Measurements from ENCODE around the gene CDKN1C. TPM values are rescaled to one million over a fixed set of nuclear protein-coding genes. Genes with fewer than 3 reads are reported as not detected.
"Not testable (repeated sequence)": the region's sequence is repeated elsewhere in the genome, so short reads cannot be mapped to it uniquely, and the experiment has no call there.

Gene CDKN1C
- total RNA-seq, 4 donors from 2014 or later, result 27.1 to 52.7 (median 31.4) TPM

DNA sequence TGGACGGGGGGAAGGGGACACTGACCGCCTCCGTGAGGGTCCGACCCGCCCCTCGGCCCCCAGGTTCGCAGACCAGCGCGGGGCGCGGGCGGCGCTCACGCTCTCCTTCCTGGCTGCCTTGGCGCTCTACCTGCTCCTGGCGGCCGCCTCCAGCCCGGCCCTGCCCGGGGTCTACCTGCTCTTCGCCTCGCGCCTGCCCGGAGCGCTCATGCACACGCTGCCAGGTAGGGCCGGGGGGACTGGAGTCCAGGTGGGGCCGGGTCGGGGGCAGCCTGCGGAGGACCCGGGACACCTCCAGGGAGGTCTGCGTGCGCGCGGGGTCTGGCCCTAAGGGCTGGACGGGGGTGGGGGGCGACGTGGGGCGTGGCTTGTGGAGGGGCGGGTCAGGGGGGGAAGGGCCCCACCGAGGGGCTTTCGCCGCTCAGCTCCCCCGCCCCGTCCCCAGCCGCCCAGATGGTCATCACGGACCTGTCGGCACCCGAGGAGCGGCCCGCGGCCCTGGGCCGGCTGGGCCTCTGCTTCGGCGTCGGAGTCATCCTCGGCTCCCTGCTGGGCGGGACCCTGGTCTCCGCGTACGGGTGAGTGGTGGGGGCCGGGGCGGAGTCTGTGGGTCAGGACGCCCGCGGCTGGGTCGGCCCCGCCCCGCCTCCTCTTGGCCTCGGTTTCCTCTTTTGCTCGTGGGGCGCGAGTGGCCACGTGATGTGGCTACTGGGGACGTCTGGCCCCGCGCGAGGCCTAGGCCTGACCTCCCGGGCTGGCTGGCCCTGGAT is 23.7 kb upstream of the CDKN1C start:
- no peak for DNase-seq (ENCODE audit: low spot score in 2 of 2)
- 33 to 55% methylated on average over 36 to 40 of the region's 78 CpGs for WGBS, 2 donors
- no peak for TF ChIP-seq POLR2A (IDR thresholded peaks at IDR 0.05)
- TF ChIP-seq, protein P1, sequence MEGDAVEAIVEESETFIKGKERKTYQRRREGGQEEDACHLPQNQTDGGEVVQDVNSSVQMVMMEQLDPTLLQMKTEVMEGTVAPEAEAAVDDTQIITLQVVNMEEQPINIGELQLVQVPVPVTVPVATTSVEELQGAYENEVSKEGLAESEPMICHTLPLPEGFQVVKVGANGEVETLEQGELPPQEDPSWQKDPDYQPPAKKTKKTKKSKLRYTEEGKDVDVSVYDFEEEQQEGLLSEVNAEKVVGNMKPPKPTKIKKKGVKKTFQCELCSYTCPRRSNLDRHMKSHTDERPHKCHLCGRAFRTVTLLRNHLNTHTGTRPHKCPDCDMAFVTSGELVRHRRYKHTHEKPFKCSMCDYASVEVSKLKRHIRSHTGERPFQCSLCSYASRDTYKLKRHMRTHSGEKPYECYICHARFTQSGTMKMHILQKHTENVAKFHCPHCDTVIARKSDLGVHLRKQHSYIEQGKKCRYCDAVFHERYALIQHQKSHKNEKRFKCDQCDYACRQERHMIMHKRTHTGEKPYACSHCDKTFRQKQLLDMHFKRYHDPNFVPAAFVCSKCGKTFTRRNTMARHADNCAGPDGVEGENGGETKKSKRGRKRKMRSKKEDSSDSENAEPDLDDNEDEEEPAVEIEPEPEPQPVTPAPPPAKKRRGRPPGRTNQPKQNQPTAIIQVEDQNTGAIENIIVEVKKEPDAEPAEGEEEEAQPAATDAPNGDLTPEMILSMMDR (IDR thresholded peaks at IDR 0.05), result no peak
- intact Hi-C loops (cut with DNase I; ENCODE audit: low total_unique reads), result no loop called here
- H3K4me3 ChIP-seq (ENCODE audit: low read depth, poor library complexity, severe bottlenecking), result no peak overlapping the region

DNA sequence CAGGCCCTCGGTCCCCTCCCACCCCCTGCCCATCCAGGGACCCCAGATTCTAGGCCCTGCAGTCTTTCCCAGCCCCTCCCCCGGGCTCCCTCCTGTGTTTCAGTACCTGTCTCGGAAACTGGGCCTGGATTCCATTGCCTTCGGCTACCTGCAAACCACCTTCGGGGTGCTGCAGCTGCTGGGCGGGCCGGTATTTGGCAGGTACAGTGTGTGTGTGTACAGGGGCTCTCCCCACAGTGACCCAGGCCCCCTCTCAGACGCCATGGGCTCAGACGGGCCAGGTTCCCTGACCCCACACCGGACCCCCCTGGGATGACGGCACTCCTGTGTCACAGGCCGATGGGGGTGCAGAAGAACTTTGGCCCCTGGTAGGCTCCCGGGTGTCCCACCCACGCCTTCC is 22.6 kb upstream of the CDKN1C start:
- TF ChIP-seq POLR2A (IDR thresholded peaks at IDR 0.05), result no peak
- TF ChIP-seq, protein P1 (IDR thresholded peaks at IDR 0.05), result no peak
- no peak overlapping the region for H3K4me3 ChIP-seq (ENCODE audit: low read depth, poor library complexity, severe bottlenecking)
- intact Hi-C loops (cut with DNase I; ENCODE audit: low total_unique reads), result no loop called here
- WGBS, 2 donors, result 90 to 91% methylated on average over 13 to 14 of the region's 14 CpGs
- no peak for DNase-seq (ENCODE audit: low spot score in 2 of 2)

DNA sequence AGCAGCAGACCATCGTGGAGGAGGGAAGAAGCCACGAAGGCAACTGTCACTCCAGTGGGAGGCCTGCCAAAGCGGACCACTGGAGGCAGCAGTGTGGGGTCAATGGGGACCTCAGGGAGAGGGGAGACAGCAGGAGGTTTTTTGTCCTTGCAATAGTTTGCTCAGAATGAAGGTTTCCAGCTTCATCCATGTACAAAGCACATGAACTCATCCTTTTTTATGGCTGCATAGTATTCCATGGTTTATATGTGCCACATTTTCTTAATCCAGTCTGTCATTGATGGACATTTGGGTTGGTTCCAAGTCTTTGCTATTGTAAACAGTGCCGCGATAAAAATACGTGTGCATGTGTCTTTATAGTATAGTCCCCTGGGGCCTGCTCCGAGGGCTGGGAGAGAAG is 19.7 kb upstream of the CDKN1C start:
- WGBS, 2 donors, result 88 to 92% methylated on average over 7 of the region's 7 CpGs
- intact Hi-C loops (cut with DNase I; ENCODE audit: low total_unique reads); DNase-seq (ENCODE audit: low spot score in 2 of 2); H3K4me3 ChIP-seq (ENCODE audit: low read depth, poor library complexity, severe bottlenecking): not testable (repeated sequence)

DNA sequence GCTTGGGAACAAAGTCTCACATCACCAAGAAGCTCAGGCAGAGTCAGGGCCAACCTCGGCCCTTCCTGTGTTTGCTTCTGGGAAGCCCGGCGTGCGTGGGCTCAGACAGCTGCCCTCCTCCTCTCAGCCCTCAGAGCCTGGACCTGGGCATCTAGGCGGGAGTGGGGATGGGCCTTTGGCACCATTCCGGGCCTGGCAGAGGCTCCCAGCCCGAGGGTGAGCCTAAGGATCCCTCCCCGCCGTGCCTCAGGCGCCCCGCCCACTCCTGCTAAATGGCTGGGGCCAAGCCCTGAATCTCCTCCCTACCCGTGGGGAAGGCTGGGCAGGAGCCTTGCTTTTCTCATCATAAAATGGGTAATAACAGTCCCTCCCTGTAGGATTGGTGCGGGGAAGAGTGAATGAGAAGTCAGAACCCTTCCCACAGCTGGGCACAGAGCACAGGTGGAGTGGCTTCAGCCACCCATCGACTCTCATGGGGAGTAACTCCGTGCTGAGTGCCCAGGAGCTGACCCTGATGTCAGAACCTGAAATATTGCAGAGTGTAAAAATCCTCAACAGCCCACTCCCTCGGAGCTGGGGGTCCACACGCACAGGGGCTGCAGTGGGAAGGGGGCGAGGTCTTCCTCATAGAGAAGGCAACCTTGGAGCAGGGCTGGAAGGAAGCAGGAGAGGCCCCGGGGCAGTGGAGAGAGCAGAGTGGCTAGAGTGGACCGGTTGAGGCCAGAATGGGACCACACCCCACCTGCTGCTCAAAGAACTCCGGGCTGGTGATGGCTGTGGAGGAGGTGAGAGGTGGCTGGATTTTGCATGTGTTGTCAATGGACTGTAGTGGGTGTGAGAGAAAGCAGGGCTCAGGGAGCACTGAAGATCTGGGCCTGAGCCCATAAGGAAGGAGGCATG is 18.8 kb upstream of the CDKN1C start:
- 50 to 61% methylated on average over 17 to 21 of the region's 21 CpGs for WGBS, 2 donors
- intact Hi-C loops (cut with DNase I; ENCODE audit: low total_unique reads), result no loop called here
- TF ChIP-seq, protein P1 (IDR thresholded peaks at IDR 0.05), result no peak
- TF ChIP-seq POLR2A (IDR thresholded peaks at IDR 0.05), result no peak
- no peak overlapping the region for H3K4me3 ChIP-seq (ENCODE audit: low read depth, poor library complexity, severe bottlenecking)
- no peak for DNase-seq (ENCODE audit: low spot score in 2 of 2)

DNA sequence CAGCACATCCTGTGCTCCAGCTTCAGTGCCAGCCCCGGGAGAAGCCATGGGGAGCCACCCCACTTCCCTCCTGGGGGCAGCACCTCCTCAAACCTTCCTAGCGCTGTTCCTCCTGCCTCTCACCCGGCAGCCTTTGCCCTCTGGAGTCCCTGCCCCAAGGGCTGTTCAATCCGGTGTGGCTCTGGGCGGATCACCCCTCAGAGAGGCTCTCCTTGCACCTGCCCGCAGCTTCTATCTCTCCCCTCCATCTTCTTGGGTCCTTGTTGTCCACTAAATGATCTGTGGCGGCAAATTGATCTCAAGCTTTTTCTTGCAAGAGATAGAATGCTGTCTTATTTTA is 18.1 kb upstream of the CDKN1C start:
- 48 to 72% methylated on average over 7 of the region's 7 CpGs for WGBS, 2 donors
- no peak overlapping the region for H3K4me3 ChIP-seq (ENCODE audit: low read depth, poor library complexity, severe bottlenecking)
- TF ChIP-seq, protein P1 (IDR thresholded peaks at IDR 0.05), result no peak
- TF ChIP-seq POLR2A (IDR thresholded peaks at IDR 0.05), result no peak
- DNase-seq (ENCODE audit: low spot score in 2 of 2), result no peak
- intact Hi-C loops (cut with DNase I; ENCODE audit: low total_unique reads), result no loop called here
